Muscle of back (tissue), 11 donors: Measurements from ENCODE around the gene SAMM50. TPM values are rescaled to one million over a fixed set of nuclear protein-coding genes. Genes with fewer than 3 reads are reported as not detected.

Experiments used
- DNase-seq, 3 donors: peaks; one replicate each; pipeline versions ENCODE4 v3.0.0 to v3.0.0-alpha.2; 2013
- polyA plus RNA-seq, 10 donors: library from polyadenylated mRNA; unstranded; fragments of 120-200 nt; gene quantifications; one replicate each; pipeline ENCODE4 v1.2.1, GENCODE V29; 2013; ENCODE audit not compliant: insufficient read length in 10 of 10

SAMM50 gene
- polyA plus RNA-seq, 10 donors = 44.7 to 56.9 (median 53.1) TPM

DNA sequence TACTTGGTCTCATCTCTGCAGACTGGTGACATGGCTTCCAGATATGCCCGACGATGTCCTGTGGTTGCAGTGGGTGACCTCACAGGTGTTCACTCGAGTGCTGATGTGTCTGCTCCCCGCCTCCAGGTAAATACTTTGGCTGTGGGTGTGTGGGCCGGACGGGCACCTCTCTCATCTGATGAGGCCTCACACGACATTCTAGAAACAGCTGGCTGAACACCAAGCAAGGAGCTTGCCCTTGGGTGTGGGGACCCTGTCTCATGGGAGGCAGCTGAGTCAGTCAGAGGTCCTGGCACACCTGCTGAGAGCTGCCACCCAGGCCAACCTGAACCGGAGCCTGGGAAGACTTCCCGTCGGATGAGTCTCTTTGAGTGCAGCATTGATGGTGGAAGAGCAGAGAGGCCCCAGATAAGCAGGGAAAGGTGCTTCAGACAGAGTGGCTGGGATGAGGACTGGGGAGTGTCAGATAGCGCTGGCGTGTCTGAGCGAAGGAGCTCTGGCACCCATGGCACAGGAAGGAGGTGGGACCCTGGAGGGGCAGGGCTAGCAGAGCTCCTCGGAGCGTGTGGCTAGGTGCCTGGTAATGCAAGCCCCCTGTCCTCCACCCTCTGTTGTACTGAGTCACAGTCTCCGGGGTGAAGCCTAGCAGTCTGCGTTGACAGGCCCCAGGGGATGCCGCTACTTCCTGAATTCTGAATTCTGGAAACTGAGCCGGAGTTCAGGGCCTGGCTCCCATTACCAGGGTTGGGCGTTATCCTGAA lies 10.4 kb upstream of the SAMM50 start:
- no peak for DNase-seq

- peak; percentile 26 to 54 (median 30) for DNase-seq
These were observed 9.4 kb upstream of the SAMM50 start for GRCh38 chr22:43945632-43946383.

GRCh38 chr22:43946384-43946667 lies 8.9 kb upstream of the SAMM50 start:
- DNase-seq = no peak

- DNase-seq = no peak
These were observed 6.3 kb upstream of the SAMM50 start for GRCh38 chr22:43948836-43949406.

DNA sequence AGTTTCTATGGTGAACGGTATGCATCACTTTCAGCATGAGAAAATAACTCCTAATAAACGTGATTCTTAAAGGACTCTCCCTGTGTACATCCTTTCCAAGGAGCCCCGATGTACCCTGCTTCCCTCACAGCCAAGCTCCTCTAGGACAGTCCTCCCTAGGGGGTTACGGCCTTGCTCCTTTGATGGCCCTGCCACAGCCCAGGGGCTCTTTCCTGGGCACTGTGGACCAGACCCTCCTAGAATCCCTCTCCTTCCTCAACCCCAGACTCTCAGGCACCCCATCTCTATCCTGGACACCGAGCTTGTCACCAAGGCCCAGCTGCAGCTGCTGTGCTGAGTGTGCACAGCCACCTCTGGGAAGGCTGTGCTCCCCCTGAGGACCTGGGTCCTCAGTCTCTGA lies 3.9 kb upstream of the SAMM50 start:
- no peak for DNase-seq

DNA sequence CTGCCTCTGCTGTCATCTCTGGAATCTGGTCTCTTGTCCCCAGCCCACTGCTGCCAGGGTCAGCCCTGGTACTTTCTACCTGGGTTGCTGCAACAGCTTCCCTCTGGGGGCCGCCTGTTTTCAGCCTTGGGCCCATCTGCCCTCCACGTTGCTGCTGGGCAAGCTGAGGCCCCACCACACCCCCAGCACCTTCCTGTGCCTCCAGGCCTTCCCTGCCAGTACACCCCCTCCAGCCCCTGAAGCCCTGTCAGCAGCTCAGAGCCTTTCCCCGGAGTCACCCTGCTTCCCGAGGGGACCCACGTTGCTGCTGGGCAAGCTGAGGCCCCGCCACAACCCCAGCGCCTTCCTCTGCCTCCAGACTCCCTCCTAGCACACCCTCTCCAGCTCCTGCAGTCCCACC lies 3.3 kb upstream of the SAMM50 start:
- no peak for DNase-seq

DNA sequence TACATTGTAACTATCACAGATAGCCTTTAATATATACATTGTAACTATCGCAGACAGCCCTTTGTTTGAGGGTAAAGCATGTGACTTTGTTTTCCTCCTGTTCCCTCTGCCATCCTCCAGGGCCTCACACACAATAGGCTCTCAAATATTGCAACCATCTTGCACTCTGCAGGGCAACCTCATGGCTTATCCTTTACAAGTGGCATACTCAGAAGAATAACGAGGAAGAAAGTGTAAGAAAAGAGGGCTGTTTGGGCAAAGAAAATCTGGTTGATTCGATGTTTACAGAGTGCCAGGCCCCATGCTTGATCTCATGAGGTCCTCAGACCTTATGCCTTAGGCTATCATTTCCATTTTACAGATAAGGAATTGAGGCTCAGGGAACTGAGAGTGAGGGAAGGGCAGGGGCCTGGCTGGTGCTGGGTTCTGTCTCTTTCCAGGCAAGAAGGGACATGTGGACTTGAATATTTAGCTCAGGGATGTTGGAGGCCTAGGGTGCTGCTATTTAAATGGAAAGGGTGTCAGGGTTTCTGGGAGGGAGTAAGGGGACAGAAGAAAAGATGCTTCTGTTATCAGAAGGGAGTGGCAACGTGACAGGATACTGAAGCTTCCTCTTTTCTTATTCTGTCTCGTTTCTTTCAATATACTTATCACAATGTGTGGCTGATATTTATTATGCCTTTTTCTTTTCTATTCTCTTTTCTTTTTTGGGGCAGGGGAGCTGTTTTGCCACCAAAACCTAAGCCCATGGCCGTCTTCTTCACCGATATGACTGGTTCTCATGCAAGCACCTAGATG lies 1.1 kb upstream of the SAMM50 start:
- DNase-seq = no peak

GRCh38 chr22:43955883-43956782 lies 891 bp downstream of the SAMM50 start:
- DNase-seq = no peak

- DNase-seq = no peak
These were observed 1.7 kb downstream of the SAMM50 start for GRCh38 chr22:43956805-43957463.

GRCh38 chr22:43957871-43958270 lies 2.6 kb downstream of the SAMM50 start:
- DNase-seq = no peak

- DNase-seq = no peak
These were observed 9.1 kb downstream of the SAMM50 start for GRCh38 chr22:43964314-43964857.

DNA sequence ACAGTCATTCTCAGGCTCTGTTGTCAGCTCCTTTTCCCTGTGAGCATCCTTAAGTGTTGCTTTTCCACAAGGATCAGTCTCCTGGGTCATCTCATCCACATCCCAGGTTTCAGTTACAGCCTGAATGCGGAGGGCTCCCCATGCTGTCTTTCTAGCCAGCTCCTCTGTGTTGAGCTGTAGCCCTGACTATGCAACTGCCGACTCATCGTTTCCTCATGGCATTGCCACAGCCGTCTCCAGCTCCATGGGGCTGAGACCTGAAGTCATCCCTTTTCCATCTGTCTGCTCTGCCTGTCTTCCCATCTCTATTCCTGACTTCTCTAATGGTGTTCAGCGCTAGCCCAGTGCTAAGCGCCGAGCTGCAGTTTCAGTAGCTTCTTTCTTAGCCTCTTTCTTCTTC lies 11.8 kb downstream of the SAMM50 start:
- DNase-seq = no peak

GRCh38 chr22:43968614-43969013 lies 13.4 kb downstream of the SAMM50 start:
- DNase-seq = no peak

GRCh38 chr22:43969021-43969878 lies 14.0 kb downstream of the SAMM50 start:
- no peak for DNase-seq

DNA sequence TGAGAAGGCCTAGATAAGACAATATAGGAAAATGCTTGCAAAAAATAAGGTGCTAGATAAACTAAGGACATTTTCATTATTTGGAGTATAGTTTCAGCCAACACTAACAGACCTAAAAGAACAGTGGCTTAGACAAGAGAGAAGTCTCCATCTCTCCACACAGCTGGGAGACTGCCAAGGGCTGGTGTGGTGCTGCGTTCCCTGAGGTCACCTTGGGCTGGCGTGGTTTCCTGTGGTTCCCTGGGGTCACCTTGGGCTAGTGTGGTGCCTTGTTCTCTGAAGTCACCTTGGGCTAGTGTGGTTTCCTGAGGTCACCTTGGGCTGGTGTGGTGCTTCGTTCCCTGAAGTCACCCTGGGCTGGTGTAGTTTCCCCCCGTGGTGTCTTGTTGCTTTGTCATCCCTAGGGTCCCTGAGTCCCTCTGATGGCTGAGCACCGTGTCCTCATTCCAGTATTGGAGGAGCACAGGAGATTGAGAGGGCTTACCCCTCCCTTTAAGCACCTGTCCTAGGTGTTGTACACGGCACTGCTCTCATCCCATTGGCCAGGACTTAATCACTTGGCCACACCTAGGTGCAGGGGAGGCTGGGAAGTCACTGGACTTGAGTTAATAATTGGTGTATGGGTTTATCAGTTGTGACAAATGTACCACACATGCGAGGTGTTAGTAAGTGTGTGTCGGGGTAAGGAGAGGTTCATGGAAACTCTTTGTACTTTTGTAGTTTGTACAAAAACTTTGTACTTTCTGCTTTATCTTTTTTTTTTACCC lies 14.9 kb downstream of the SAMM50 start:
- no peak for DNase-seq

DNA sequence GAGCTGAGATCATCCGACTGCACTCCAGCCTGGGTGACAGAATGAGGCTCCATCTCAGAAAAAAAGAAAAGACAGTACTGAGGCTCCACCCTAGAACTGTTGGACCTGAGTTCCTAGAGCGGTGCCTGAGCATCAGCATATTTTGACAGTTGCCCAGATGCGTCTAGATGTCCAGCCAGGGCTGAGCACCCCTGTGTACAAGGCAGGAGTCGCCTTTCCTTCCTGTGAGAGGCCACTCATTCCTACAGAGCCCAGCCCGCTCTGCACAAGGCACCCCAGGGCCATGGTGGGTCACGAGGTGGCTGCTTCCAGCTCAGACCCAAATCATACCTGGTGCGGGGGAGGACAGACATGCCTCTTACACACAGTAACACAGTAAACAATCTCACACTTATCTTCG lies 15.9 kb downstream of the SAMM50 start:
- DNase-seq = no peak

- DNase-seq = no peak
These were observed 17.8 kb downstream of the SAMM50 start for GRCh38 chr22:43972931-43973462.

DNA sequence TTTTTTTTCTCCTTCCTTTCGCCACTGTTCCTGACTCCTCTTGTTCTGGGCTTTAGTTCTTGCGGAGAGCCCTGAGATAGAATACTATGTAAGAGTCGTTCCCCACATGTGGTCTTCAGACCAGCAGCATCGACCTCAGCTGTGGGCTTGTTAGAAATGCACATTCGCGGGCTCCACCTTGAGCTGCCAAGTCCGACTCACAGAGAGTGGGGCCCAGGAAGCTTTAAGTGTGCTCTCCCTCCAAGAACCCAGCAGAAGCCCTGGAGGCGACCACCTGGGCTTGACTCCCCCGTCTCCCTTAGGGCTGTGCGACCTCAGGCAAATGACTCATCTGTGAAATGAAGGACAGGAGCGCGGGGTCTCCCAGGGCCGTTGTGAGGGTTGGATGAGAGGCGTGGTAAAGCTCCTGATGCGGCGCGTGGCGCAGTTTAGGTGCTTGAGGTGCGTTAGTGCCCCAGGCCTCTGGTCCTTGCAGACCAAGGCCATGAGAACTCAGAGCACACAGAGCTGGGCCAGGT lies 18.8 kb downstream of the SAMM50 start:
- DNase-seq = no peak
